Activated CD8-positive, alpha-beta memory T cell treated with anti-CD3 and anti-CD28 coated beads, Interleukin-2, amount 50 U/mL, for 1 hour (primary cell): ENCODE results near the gene TMEM62.

Experiments used
- DNase-seq: peaks from one replicate; pipeline ENCODE4 v3.0.0-alpha.2; 2020; ENCODE audit errors: extremely low read depth

Gene TMEM62

GRCh38 chr15:43133430-43134156 is at the start of gene TMEM62:
TMEM62 (plus strand) TSS chr15:43133586; CDS start chr15:43133803, 217 bp downstream.
- DNase-seq = no peak

GRCh38 chr15:43085921-43086320 is 47.5 kb upstream of the TMEM62 start:
- DNase-seq = no peak

- DNase-seq = no peak
Measured at GRCh38 chr15:43086551-43086950, 46.8 kb upstream of the TMEM62 start.

GRCh38 chr15:43091859-43092258 is 41.5 kb upstream of the TMEM62 start:
- no peak for DNase-seq

- no peak for DNase-seq
Measured at GRCh38 chr15:43093026-43093425, 40.4 kb upstream of the TMEM62 start.

GRCh38 chr15:43094416-43095030 is 38.9 kb upstream of the TMEM62 start:
- no peak for DNase-seq

- DNase-seq = no peak
Measured at GRCh38 chr15:43095243-43095642, 38.1 kb upstream of the TMEM62 start.

- DNase-seq = no peak
Measured at GRCh38 chr15:43095708-43096347, 37.6 kb upstream of the TMEM62 start.

- no peak for DNase-seq
Measured at GRCh38 chr15:43096411-43096810, 37.0 kb upstream of the TMEM62 start.

- DNase-seq = no peak
Measured at GRCh38 chr15:43099105-43099845, 34.1 kb upstream of the TMEM62 start.

GRCh38 chr15:43100971-43101370 is 32.4 kb upstream of the TMEM62 start:
- no peak for DNase-seq

GRCh38 chr15:43102187-43102586 is 31.2 kb upstream of the TMEM62 start:
- no peak for DNase-seq

- DNase-seq = no peak
Measured at GRCh38 chr15:43103907-43104306, 29.5 kb upstream of the TMEM62 start.

- no peak for DNase-seq
Measured at GRCh38 chr15:43104426-43104825, 29.0 kb upstream of the TMEM62 start.

- no peak for DNase-seq
Measured at GRCh38 chr15:43105077-43105736, 28.2 kb upstream of the TMEM62 start.

GRCh38 chr15:43105778-43106485 is 27.5 kb upstream of the TMEM62 start, which contains the start of gene UBR1:
UBR1 (minus strand) TSS chr15:43106038; CDS start chr15:43106022, 16 bp downstream.
- DNase-seq = peak; percentile 77

GRCh38 chr15:43106486-43106829 is 26.9 kb upstream of the TMEM62 start:
- no peak for DNase-seq

GRCh38 chr15:43107751-43108150 is 25.6 kb upstream of the TMEM62 start:
- no peak for DNase-seq

- DNase-seq = no peak
Measured at GRCh38 chr15:43111354-43111753, 22.0 kb upstream of the TMEM62 start.

GRCh38 chr15:43118286-43118685 is 15.1 kb upstream of the TMEM62 start:
- DNase-seq = no peak

- no peak for DNase-seq
Measured at GRCh38 chr15:43118829-43119228, 14.6 kb upstream of the TMEM62 start.
